ENCODE measurements around the gene RHOB. TPM values are rescaled to one million over a fixed set of nuclear protein-coding genes. Genes with fewer than 3 reads are reported as not detected.

Gene RHOB
- polyA plus RNA-seq, 1 of the 3 experiments (the other 2 are of a cell fraction), result 50.3 TPM

DNA sequence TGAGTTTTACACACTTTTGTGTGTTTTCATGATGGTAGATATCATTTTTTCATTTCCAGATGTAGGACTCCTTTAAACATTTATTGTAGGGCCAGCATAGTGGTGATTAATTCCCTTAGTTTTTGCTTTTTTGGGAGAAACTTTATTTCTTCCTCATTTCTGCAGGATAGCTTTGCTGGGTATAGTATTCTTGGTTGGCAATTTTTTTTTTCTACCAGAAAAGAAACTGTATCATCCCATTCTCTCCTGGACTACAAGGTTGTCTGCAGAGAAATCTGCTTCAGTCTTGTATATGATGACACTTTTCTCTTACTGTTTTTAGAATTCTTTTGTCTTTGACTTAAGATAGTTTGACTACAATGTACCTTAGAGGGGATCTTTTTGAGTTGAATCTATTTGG lies 37.8 kb upstream of the RHOB start:
- ChIA-PET CTCF (interaction anchor here (3.1 to 16.4 kb wide), 6 partner anchors 13 to 240 kb away, joined by 20 to 243 read pairs (median 74); partner anchors contain the start of gene HS1BP3), POLR2A (no interaction called here)
- no peak for TF ChIP-seq MXI1 (IDR thresholded peaks at IDR 0.05; ENCODE audit: low read depth, low read length)

DNA sequence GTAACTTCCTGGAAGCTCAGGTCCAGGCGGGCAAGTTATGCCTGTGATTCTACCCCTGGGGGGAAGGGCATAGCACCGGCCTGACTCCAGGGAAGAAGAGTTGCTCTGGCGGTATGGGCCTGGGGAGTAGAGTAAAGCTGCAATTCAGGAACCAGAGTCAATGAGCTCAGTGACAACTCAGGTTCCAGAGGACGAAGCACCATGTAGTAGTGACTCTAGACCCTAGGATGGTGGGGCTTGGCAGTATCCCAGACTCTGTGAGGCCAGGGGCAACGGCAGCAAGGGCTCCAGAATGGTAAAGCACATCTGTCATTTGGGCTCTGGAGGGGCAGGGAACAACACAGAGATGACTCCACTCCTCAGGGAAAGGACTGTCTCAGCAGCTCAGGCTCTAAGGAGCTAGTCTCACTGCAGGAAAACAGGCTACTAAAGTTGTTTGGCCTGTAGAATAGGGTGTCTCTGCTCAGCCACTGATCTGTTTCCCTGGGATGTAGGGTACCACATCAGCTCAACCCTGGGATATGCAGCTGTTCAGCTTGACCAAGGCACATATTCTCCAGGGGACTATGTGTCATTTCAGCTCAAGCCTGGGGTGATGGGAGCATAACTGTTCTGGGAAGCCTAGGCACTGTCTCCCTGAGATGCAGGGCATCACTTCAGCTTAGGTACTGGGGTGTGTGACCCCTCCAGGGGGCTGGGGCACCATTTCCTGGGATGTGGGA lies 36.2 kb upstream of the RHOB start:
- Histone ChIP-seq H3K27me3 (ENCODE audit: insufficient read depth) (peaks cover 12% of the 10 kb centered on the region; the same call in 1 of the 2 replicates), H3K9me3 (peaks cover 14% of the 10 kb centered on the region; the same call in 1 of the 2 replicates), H3K4me1 (ENCODE audit: control insufficient read depth in 1 of 2, insufficient read depth in 2 of 2, low read depth in 1 of 2, low read length in 1 of 2) (no peaks in the 10 kb centered on the region), H3K9ac (no peak overlapping the region), H3K36me3 (replicated peaks in 1 of 2; ENCODE audit: control insufficient read depth in 1 of 2, insufficient read depth in 2 of 2, low read length in 1 of 2) (no peaks in the 10 kb centered on the region), H3K27ac (ENCODE audit: low read depth in 2 of 2, low read length in 1 of 2) (no peak overlapping the region), H3F3A (replicated peaks; ENCODE audit: insufficient read depth) (no peaks in the 10 kb centered on the region), H2AFZ (ENCODE audit: low read depth) (no peak overlapping the region), H3K9me2 (no peaks in the 10 kb centered on the region), H3K4me2 (no peak overlapping the region), H4K20me1 (ENCODE audit: insufficient read depth) (no peaks in the 10 kb centered on the region), H3K4me3 (ENCODE audit: low read depth in 2 of 2, low read length in 1 of 2) (no peak overlapping the region), H3K79me2 (ENCODE audit: insufficient read depth) (no peaks in the 10 kb centered on the region)
- TF ChIP-seq EP300 (IDR thresholded peaks at IDR 0.05; ENCODE audit: borderline replicate concordance in 1 of 2, low read depth in 1 of 2, low read length in 1 of 2) (no peak), GATA2 (CRISPR knock-in tag; IDR thresholded peaks at IDR 0.05) (no peak), CHD2 (IDR thresholded peaks at IDR 0.05; ENCODE audit: low read length, partially characterized antibody) (no peak), EZH2phosphoT487 (IDR thresholded peaks at IDR 0.05; ENCODE audit: borderline replicate concordance, low read depth) (no peak), TAF1 (IDR thresholded peaks at IDR 0.05; ENCODE audit: borderline replicate concordance, low read depth, low read length) (no peak), SIN3A (IDR thresholded peaks at IDR 0.05; ENCODE audit: borderline replicate concordance, low read depth, low read length) (no peak), TCF12 (IDR thresholded peaks at IDR 0.05) (no peak), FOXJ3 (CRISPR knock-in tag; IDR thresholded peaks at IDR 0.05) (no peak), FOXM1 (IDR thresholded peaks at IDR 0.05; ENCODE audit: low read depth) (no peak), TEAD4 (IDR thresholded peaks at IDR 0.05; ENCODE audit: borderline replicate concordance, insufficient read depth) (no peak), ZBTB33 (IDR thresholded peaks at IDR 0.05; ENCODE audit: borderline replicate concordance, low read depth) (no peak), USF1 (IDR thresholded peaks at IDR 0.05; ENCODE audit: borderline replicate concordance, low read depth) (no peak), YY1 (IDR thresholded peaks at IDR 0.05; ENCODE audit: low read depth) (no peak), MEF2A (IDR thresholded peaks at IDR 0.05; ENCODE audit: borderline replicate concordance, low read depth) (no peak), RFX5 (IDR thresholded peaks at IDR 0.05; ENCODE audit: low read length) (no peak)
- TF ChIP-seq, protein P1, sequence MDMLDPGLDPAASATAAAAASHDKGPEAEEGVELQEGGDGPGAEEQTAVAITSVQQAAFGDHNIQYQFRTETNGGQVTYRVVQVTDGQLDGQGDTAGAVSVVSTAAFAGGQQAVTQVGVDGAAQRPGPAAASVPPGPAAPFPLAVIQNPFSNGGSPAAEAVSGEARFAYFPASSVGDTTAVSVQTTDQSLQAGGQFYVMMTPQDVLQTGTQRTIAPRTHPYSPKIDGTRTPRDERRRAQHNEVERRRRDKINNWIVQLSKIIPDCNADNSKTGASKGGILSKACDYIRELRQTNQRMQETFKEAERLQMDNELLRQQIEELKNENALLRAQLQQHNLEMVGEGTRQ (IDR thresholded peaks at IDR 0.05; ENCODE audit: borderline replicate concordance, low read depth, low read length), result no peak
- TF ChIP-seq, protein P2, sequence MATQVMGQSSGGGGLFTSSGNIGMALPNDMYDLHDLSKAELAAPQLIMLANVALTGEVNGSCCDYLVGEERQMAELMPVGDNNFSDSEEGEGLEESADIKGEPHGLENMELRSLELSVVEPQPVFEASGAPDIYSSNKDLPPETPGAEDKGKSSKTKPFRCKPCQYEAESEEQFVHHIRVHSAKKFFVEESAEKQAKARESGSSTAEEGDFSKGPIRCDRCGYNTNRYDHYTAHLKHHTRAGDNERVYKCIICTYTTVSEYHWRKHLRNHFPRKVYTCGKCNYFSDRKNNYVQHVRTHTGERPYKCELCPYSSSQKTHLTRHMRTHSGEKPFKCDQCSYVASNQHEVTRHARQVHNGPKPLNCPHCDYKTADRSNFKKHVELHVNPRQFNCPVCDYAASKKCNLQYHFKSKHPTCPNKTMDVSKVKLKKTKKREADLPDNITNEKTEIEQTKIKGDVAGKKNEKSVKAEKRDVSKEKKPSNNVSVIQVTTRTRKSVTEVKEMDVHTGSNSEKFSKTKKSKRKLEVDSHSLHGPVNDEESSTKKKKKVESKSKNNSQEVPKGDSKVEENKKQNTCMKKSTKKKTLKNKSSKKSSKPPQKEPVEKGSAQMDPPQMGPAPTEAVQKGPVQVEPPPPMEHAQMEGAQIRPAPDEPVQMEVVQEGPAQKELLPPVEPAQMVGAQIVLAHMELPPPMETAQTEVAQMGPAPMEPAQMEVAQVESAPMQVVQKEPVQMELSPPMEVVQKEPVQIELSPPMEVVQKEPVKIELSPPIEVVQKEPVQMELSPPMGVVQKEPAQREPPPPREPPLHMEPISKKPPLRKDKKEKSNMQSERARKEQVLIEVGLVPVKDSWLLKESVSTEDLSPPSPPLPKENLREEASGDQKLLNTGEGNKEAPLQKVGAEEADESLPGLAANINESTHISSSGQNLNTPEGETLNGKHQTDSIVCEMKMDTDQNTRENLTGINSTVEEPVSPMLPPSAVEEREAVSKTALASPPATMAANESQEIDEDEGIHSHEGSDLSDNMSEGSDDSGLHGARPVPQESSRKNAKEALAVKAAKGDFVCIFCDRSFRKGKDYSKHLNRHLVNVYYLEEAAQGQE (IDR thresholded peaks at IDR 0.05; ENCODE audit: low read depth, low read length), result no peak
- 44% methylated on average over 5 of the region's 5 CpGs for WGBS (ENCODE audit: low lambda C conversion rate)
- ChIA-PET POLR2A (interaction anchor here (0.6 to 1.2 kb wide), 4 partner anchors 21 to 232 kb away, joined by 3 read pairs; partner anchors contain the start of gene RHOB), CTCF (interaction anchor here (0.6 to 16.4 kb wide), 28 partner anchors 8 to 259 kb away, joined by 3 to 243 read pairs (median 9); partner anchors contain the start of genes HS1BP3 and RHOB)
- DNase-seq, result no peak

More for the DNA sequence above, 37.8 kb upstream of the RHOB start:
- DNase-seq, result no peak
- no peaks in the 10 kb centered on the region for H4K20me1 ChIP-seq (ENCODE audit: insufficient read depth)
- no peak overlapping the region for H3K27ac ChIP-seq (ENCODE audit: low read depth in 2 of 2, low read length in 1 of 2)
- no peaks in the 10 kb centered on the region for H3K36me3 ChIP-seq (replicated peaks in 1 of 2; ENCODE audit: control insufficient read depth in 1 of 2, insufficient read depth in 2 of 2, low read length in 1 of 2)
- no peaks in the 10 kb centered on the region for H3K9me2 ChIP-seq
- no peaks in the 10 kb centered on the region for H3F3A ChIP-seq (replicated peaks; ENCODE audit: insufficient read depth)
- peaks cover 14% of the 10 kb centered on the region; the same call in 1 of the 2 replicates for H3K9me3 ChIP-seq
- H3K9ac ChIP-seq, result no peak overlapping the region
- no peak overlapping the region for H3K4me2 ChIP-seq
- H3K4me1 ChIP-seq (ENCODE audit: control insufficient read depth in 1 of 2, insufficient read depth in 2 of 2, low read depth in 1 of 2, low read length in 1 of 2), result no peaks in the 10 kb centered on the region
- no peaks in the 10 kb centered on the region for H3K79me2 ChIP-seq (ENCODE audit: insufficient read depth)
- H3K4me3 ChIP-seq (ENCODE audit: low read depth in 2 of 2, low read length in 1 of 2), result no peak overlapping the region
- no peak overlapping the region for H2AFZ ChIP-seq (ENCODE audit: low read depth)
- peaks cover 12% of the 10 kb centered on the region; the same call in 1 of the 2 replicates for H3K27me3 ChIP-seq (ENCODE audit: insufficient read depth)

Measured in SK-N-SH (cell line).